B cell (primary cell): ENCODE results near the gene MAGI2. TPM values are rescaled to one million over a fixed set of nuclear protein-coding genes. Genes with fewer than 3 reads are reported as not detected.

ENCODE experiments used
- ATAC-seq: fragments of 200-7000 bp; cut with Tn5 transposase; one replicate; pipeline ENCODE4 v1.10.0; 2021; ENCODE audit warnings: low read depth, mild to moderate bottlenecking, moderate number of reproducible peaks, moderate library complexity
- CTCF ChIA-PET: fragments of 350-600 bp; sonication (Branson Sonifier 250); formaldehyde crosslinking; loops from one replicate; lab custom pipeline; 2021; ENCODE audit warnings: antibody characterized with exemption, inconsistent platforms; lab: Charles Lee
- POLR2A ChIA-PET: fragments of 350-600 bp; sonication (Branson Sonifier 250); formaldehyde crosslinking; loops from one replicate; lab custom pipeline; 2021; ENCODE audit warnings: antibody characterized with exemption; lab: Charles Lee
- DNase-seq: peaks from one replicate; pipeline ENCODE4 v3.0.0; 2013
- H2AFZ ChIP-seq: 2 replicates; pipeline ENCODE4 v1.6.1; 2012; ENCODE audit warnings: mild to moderate bottlenecking, low read depth, low read length; ENCODE audit not compliant: insufficient read depth, poor library complexity, severe bottlenecking
- H3K27ac ChIP-seq, 2 donors: 1 replicate in 1 of 2; 2 replicates in 1 of 2; pipeline ENCODE4 v1.5.1; 2012 to 2013; ENCODE audit warnings: low read length in 2 of 2, mild to moderate bottlenecking in 2 of 2, moderate library complexity in 1 of 2
- H3K27me3 ChIP-seq, 4 experiments: fragments of 200-600 bp in 1 of 4; sonication (generic) in 1 of 4; replicated peaks in 1 of 4; 1 replicate in 2 of 4; 2 replicates in 2 of 4; pipeline versions ENCODE4 v1.6.1 to v1.7.0; 2013 to 2016; ENCODE audit warnings: low read length in 3 of 4, mild to moderate bottlenecking in 2 of 4, mixed read lengths in 1 of 4, moderate library complexity in 1 of 4; ENCODE audit not compliant: insufficient read depth in 4 of 4, control insufficient read depth in 3 of 4; ENCODE audit errors: control extremely low read depth in 1 of 4
- H3K36me3 ChIP-seq, 2 experiments: replicated peaks in 1 of 2; 1 replicate in 1 of 2; 2 replicates in 1 of 2; pipeline versions ENCODE4 v1.6.1 to v1.7.1; 2013; ENCODE audit warnings: low read length in 1 of 2; ENCODE audit not compliant: insufficient read depth in 2 of 2, control insufficient read depth in 1 of 2; ENCODE audit errors: control extremely low read depth in 1 of 2, extremely low read depth in 1 of 2
- H3K4me1 ChIP-seq, 2 donors: fragments of 200-600 bp in 1 of 2; sonication (generic) in 1 of 2; 1 replicate in 1 of 2; 2 replicates in 1 of 2; pipeline versions ENCODE4 v1.5.1 to v1.6.1; 2013 to 2017; ENCODE audit warnings: low read length in 2 of 2; ENCODE audit not compliant: control insufficient read depth in 2 of 2, insufficient read depth in 2 of 2
- H3K4me2 ChIP-seq: replicated peaks from 2 replicates; pipeline ENCODE3; 2012; ENCODE audit warnings: mild to moderate bottlenecking, low read depth, low read length; ENCODE audit not compliant: poor library complexity, severe bottlenecking
- H3K4me3 ChIP-seq, 5 experiments: fragments of 200-600 bp in 1 of 5; sonication (generic) in 1 of 5; 1 replicate in 3 of 5; 2 replicates in 2 of 5; pipeline versions ENCODE4 v1.5.1 to v1.7.0; 2011 to 2016; ENCODE audit warnings: low read length in 4 of 5, mild to moderate bottlenecking in 4 of 5, low read depth in 2 of 5, control low read depth in 1 of 5, moderate library complexity in 1 of 5; ENCODE audit not compliant: insufficient read depth in 1 of 5; ENCODE audit errors: control extremely low read depth in 1 of 5, extremely low read depth in 1 of 5
- H3K79me2 ChIP-seq: fragments of 200-600 bp; sonication (generic); one replicate; pipeline ENCODE4 v1.6.0; 2016; ENCODE audit warnings: low read length; ENCODE audit not compliant: control insufficient read depth, insufficient read depth
- H3K9ac ChIP-seq: fragments of 200-600 bp; sonication (generic); 2 replicates; pipeline ENCODE4 v1.6.1; 2017; ENCODE audit warnings: mild to moderate bottlenecking, low read length, moderate library complexity
- H3K9me3 ChIP-seq, 3 donors: one replicate each; pipeline versions ENCODE4 v1.6.1 to v1.7.1; 2013; ENCODE audit warnings: low read length in 2 of 3; ENCODE audit not compliant: control insufficient read depth in 2 of 3, insufficient read depth in 1 of 3; ENCODE audit errors: control extremely low read depth in 1 of 3
- H4K20me1 ChIP-seq: 2 replicates; pipeline ENCODE4 v1.6.0; 2012; ENCODE audit warnings: mild to moderate bottlenecking, low read length; ENCODE audit not compliant: insufficient read depth, control insufficient read depth, poor library complexity, severe bottlenecking
- H3K27ac Mint-ChIP-seq: one replicate; pipeline ENCODE4 v1.8.0; 2021; ENCODE audit warnings: mixed read lengths
- H3K27me3 Mint-ChIP-seq: one replicate; pipeline ENCODE4 v1.8.0; 2021; ENCODE audit warnings: mixed read lengths
- H3K4me1 Mint-ChIP-seq: one replicate; pipeline ENCODE4 v1.8.0; 2021; ENCODE audit warnings: mixed read lengths
- H3K4me3 Mint-ChIP-seq: one replicate; pipeline ENCODE4 v1.8.0; 2021; ENCODE audit warnings: mixed read lengths
- H3K9me3 Mint-ChIP-seq: one replicate; pipeline ENCODE4 v1.8.0; 2022; ENCODE audit warnings: mixed read lengths; ENCODE audit not compliant: insufficient read depth
- CTCF ChIP-seq: fragments of 200-600 bp; IDR thresholded peaks from one replicate; pipeline ENCODE4 v1.8.0; 2022; ENCODE audit warnings: antibody characterized with exemption, mild to moderate bottlenecking
- EZH2 ChIP-seq: IDR thresholded peaks from 2 replicates; pipeline ENCODE4 v1.6.1; 2012; ENCODE audit warnings: borderline replicate concordance, low read depth, mild to moderate bottlenecking, moderate library complexity, low read length; ENCODE audit not compliant: insufficient read depth, poor library complexity, severe bottlenecking
- WGBS: methylation state at CpG from one replicate; pipeline ENCODE4 v1.1.5; 2013; ENCODE audit warnings: missing lambda C conversion rate; ENCODE audit not compliant: insufficient coverage; 5-methylcytosine and 5-hydroxymethylcytosine counted together
- intact Hi-C: fragments of 100-400 bp; cut with micrococcal nuclease; formaldehyde crosslinking; loops from one replicate; pipeline ENCODE4 v1.10.0; 2022
- polyA plus RNA-seq: library from polyadenylated mRNA; depleted of rRNA; stranded (reverse); fragments of >200 nt; gene quantifications from 2 replicates; pipeline ENCODE4 v1.2.3, GENCODE V29; 2012
- total RNA-seq, 2 donors: library from RNA; stranded (reverse); fragments of 120-200 nt in 1 of 2; gene quantifications; 1 replicate in 1 of 2; 2 replicates in 1 of 2; pipeline versions ENCODE4 v1.2.3 to v1.2.4, GENCODE V29; 2013 to 2022

The MAGI2 gene
- total and polyA plus RNA-seq, 2 donors (not counting 1 experiment from before 2014, with no cell fraction given) = 0.16 to 0.64 TPM

- Mint-ChIP-seq H3K4me3 (no peak overlapping the region), H3K9me3 (no peaks in the 10 kb centered on the region), H3K27me3 (no peaks in the 10 kb centered on the region), H3K27ac (no peak overlapping the region), H3K4me1 (no peaks in the 10 kb centered on the region)
- Histone ChIP-seq H3K9ac (no peak overlapping the region), H3K27me3 (no peaks in the 10 kb centered on the region), H3K4me3 (no peak overlapping the region), H3K27ac (no peak overlapping the region), H3K79me2 (no peaks in the 10 kb centered on the region), H2AFZ (no peak overlapping the region), H4K20me1 (no peaks in the 10 kb centered on the region), H3K9me3 (no peaks in the 10 kb centered on the region), H3K4me2 (no peak overlapping the region), H3K36me3 (no peaks in the 10 kb centered on the region), H3K4me1 (no peaks in the 10 kb centered on the region)
- ATAC-seq (no peak), DNase-seq (no peak)
- WGBS = no CpG with 5 or more reads among the region's 3 CpGs
- POLR2A ChIA-PET = no interaction called here
- no peak for TF ChIP-seq CTCF
- TF ChIP-seq EZH2 = no peak
- CTCF ChIA-PET = no interaction called here
- intact Hi-C loops = no loop called here
These were observed 591.0 kb downstream of the MAGI2 start for GRCh38 chr7:78862411-78862900.

GRCh38 chr7:78852951-78853350, 600.5 kb downstream of the MAGI2 start:
- Histone ChIP-seq H3K9ac (no peak overlapping the region), H2AFZ (no peak overlapping the region), H3K4me3 (no peak overlapping the region), H3K27ac (no peak overlapping the region), H3K4me2 (no peak overlapping the region), H4K20me1 (no peaks in the 10 kb centered on the region), H3K9me3 (no peaks in the 10 kb centered on the region), H3K36me3 (no peaks in the 10 kb centered on the region), H3K27me3 (no peaks in the 10 kb centered on the region), H3K4me1 (no peaks in the 10 kb centered on the region), H3K79me2 (no peaks in the 10 kb centered on the region)
- CTCF ChIA-PET = no interaction called here
- intact Hi-C loops = no loop called here
- whole genome bisulfite sequencing = 80% methylated on average over 1 of the region's 6 CpGs
- Mint-ChIP-seq H3K9me3 (peaks cover 4% of the 10 kb centered on the region), H3K27me3 (no peaks in the 10 kb centered on the region), H3K27ac (no peak overlapping the region), H3K4me1 (no peaks in the 10 kb centered on the region), H3K4me3 (no peak overlapping the region)
- ATAC-seq = no peak
- no peak for DNase-seq
- TF ChIP-seq EZH2 (no peak), CTCF (no peak)
- POLR2A ChIA-PET = no interaction called here
